SH-SY5Y (cell line): Measurements from ENCODE around the gene PLA2G2E.

Experiments used
- GATA2 ChIP-seq: IDR thresholded peaks from 2 replicates; pipeline ENCODE4 v1.6.1; 2011; ENCODE audit warnings: mild to moderate bottlenecking, low read depth, low read length
- GATA3 ChIP-seq: IDR thresholded peaks from 2 replicates; pipeline ENCODE4 v1.6.1; 2011; ENCODE audit warnings: low read depth, mild to moderate bottlenecking, low read length, moderate library complexity

- no peak for TF ChIP-seq GATA3
- TF ChIP-seq GATA2 = no peak
Measured at GRCh38 chr1:19877821-19878636, 45.4 kb downstream of the PLA2G2E start.
